Mesothelial cell of epicardium (in vitro differentiated cells): ENCODE data around the gene AGBL4. TPM values are rescaled to one million over a fixed set of nuclear protein-coding genes. Genes with fewer than 3 reads are reported as not detected.
A peak's percentile ranks its signal among the peaks of the same experiment; 100 is the strongest.

ENCODE experiments used
- DNase-seq, 2 experiments: peaks; one replicate each; pipeline ENCODE4 v3.0.0; 2021; ENCODE audit warnings: low spot score in 2 of 2; ENCODE audit not compliant: unreplicated experiment in 2 of 2
- H3K27ac Mint-ChIP-seq: 2 replicates; pipeline ENCODE4 v1.8.0; 2021; ENCODE audit warnings: mixed read lengths
- H3K27me3 Mint-ChIP-seq: 2 replicates; pipeline ENCODE4 v1.8.0; 2021; ENCODE audit warnings: low read depth, mixed read lengths
- H3K36me3 Mint-ChIP-seq: 2 replicates; pipeline ENCODE4 v1.8.0; 2021; ENCODE audit warnings: mixed read lengths
- H3K4me1 Mint-ChIP-seq: 2 replicates; pipeline ENCODE4 v1.8.0; 2021; ENCODE audit warnings: mixed read lengths
- H3K4me3 Mint-ChIP-seq: 2 replicates; pipeline ENCODE4 v1.8.0; 2021; ENCODE audit warnings: mild to moderate bottlenecking, moderate library complexity, mixed read lengths
- H3K9me3 Mint-ChIP-seq: 2 replicates; pipeline ENCODE4 v1.8.0; 2021; ENCODE audit warnings: mixed read lengths
- total RNA-seq: library from RNA; stranded (reverse); gene quantifications from 3 replicates; pipeline ENCODE4 v1.2.1, GENCODE V29; 2021
- TF ChIP-seq, protein P1 (sequence below): fragments of 200-600 bp; sonication (generic); IDR thresholded peaks from one replicate; pipeline ENCODE4 v1.5.0; 2021; ENCODE audit warnings: antibody characterized with exemption; ENCODE audit not compliant: unreplicated experiment

The AGBL4 gene
- total RNA-seq, 1 donor from 2014 or later: 0.42 TPM

DNA sequence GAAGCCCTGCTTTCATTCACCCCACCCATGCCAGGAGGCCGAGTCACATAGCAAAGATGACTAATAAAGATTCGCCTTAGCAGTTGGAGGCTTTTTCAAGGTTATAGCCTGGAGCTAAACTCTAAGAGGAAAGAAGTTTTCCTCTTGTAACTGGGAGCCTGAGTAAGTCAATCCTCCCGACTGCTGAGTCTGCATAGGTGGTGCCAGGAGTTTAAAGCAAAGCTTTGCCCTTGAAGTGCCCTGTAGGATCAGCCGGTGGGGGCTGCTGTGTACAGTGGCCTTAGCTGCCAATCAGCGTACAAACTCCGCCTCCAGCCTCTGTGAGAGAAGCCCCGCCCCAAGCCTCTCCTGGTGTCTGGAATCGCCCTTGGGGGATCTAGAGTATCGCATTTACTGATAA is 1404.2 kb downstream of the AGBL4 start:
- H3K9me3 Mint-ChIP-seq: no peaks in the 10 kb centered on the region

GRCh38 chr1:48617252-48617651 is 1406.5 kb downstream of the AGBL4 start:
- no peak overlapping the region for H3K27ac Mint-ChIP-seq
- DNase-seq: no peak
- H3K9me3 Mint-ChIP-seq: no peaks in the 10 kb centered on the region
- no peaks in the 10 kb centered on the region for H3K36me3 Mint-ChIP-seq
- H3K4me3 Mint-ChIP-seq: no peak overlapping the region
- TF ChIP-seq, protein P1, sequence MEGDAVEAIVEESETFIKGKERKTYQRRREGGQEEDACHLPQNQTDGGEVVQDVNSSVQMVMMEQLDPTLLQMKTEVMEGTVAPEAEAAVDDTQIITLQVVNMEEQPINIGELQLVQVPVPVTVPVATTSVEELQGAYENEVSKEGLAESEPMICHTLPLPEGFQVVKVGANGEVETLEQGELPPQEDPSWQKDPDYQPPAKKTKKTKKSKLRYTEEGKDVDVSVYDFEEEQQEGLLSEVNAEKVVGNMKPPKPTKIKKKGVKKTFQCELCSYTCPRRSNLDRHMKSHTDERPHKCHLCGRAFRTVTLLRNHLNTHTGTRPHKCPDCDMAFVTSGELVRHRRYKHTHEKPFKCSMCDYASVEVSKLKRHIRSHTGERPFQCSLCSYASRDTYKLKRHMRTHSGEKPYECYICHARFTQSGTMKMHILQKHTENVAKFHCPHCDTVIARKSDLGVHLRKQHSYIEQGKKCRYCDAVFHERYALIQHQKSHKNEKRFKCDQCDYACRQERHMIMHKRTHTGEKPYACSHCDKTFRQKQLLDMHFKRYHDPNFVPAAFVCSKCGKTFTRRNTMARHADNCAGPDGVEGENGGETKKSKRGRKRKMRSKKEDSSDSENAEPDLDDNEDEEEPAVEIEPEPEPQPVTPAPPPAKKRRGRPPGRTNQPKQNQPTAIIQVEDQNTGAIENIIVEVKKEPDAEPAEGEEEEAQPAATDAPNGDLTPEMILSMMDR: no peak
- peaks cover 21% of the 10 kb centered on the region for H3K27me3 Mint-ChIP-seq
- peaks cover 6% of the 10 kb centered on the region for H3K4me1 Mint-ChIP-seq

More for the DNA sequence above, 1404.2 kb downstream of the AGBL4 start:
- TF ChIP-seq, protein P1: no peak
- Mint-ChIP-seq H3K27ac (no peak overlapping the region), H3K4me3 (no peak overlapping the region), H3K36me3 (no peaks in the 10 kb centered on the region), H3K27me3 (peaks cover 37% of the 10 kb centered on the region), H3K4me1 (peaks cover 6% of the 10 kb centered on the region)
- peak; percentile 23 to 39 for DNase-seq

DNA sequence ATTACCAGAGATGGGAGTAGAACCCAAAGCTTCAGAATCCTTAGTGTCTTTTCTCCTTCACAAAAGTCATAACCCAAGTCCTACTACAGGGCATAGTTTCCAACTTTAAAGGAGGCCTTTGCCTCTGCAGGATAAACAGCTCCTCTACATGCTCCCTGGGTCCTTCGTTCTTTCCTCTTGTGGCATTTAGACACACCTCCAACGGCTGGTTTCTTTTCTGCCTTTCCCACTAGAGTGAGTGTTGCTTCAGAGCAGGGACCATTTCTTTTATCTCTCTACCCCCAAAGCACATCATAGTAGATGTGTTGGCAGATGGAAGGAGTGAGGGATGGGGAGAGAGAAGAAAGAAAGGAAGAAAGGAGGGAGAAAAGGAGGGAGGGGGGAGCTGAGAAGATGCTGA is 1407.0 kb downstream of the AGBL4 start:
- Mint-ChIP-seq H3K27ac (no peak overlapping the region), H3K4me3 (no peak overlapping the region), H3K4me1 (peaks cover 6% of the 10 kb centered on the region), H3K36me3 (no peaks in the 10 kb centered on the region), H3K9me3 (no peaks in the 10 kb centered on the region), H3K27me3 (peaks cover 16% of the 10 kb centered on the region)
- no peak for DNase-seq
- TF ChIP-seq, protein P1: no peak

DNA sequence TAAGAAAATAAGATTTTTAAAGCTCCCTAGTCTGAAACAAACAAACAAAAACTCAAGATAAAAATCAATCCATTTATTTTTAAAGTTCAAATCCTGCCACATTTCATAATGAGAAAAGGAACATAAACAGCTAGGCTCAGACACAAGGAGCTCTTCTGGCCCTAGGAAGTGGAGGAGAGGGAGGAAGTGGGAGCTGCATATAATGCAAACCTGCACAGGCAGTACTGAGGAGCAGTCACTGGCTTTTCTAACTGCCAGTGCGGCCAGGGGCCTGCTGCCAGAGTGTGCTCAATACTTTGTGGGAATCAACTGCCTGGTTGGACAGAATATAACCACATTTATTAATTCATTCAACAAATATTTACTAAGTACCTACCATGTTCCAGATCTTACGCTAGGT is 1411.9 kb downstream of the AGBL4 start:
- Mint-ChIP-seq H3K4me3 (no peak overlapping the region), H3K9me3 (no peaks in the 10 kb centered on the region), H3K27ac (no peak overlapping the region), H3K4me1 (peaks cover 7% of the 10 kb centered on the region), H3K36me3 (no peaks in the 10 kb centered on the region), H3K27me3 (peaks cover 6% of the 10 kb centered on the region)
- TF ChIP-seq, protein P1: no peak
- DNase-seq: no peak

- TF ChIP-seq, protein P1: no peak
- Mint-ChIP-seq H3K27me3 (peaks cover 12% of the 10 kb centered on the region), H3K9me3 (no peaks in the 10 kb centered on the region), H3K27ac (no peak overlapping the region), H3K36me3 (no peaks in the 10 kb centered on the region), H3K4me1 (peaks cover 7% of the 10 kb centered on the region), H3K4me3 (no peak overlapping the region)
- DNase-seq: peak in 1 of 2 experiments; percentile 43
Measured at GRCh38 chr1:48610628-48611542, 1412.9 kb downstream of the AGBL4 start.
